NT2/D1 (cell line): ENCODE measurements around the gene TTC13.

Experiments used
- SUZ12 ChIP-seq: IDR thresholded peaks from 2 replicates; pipeline ENCODE4 v1.6.1; 2011; ENCODE audit not compliant: insufficient read length, insufficient read depth; ENCODE audit errors: extremely low read depth
- YY1 ChIP-seq: IDR thresholded peaks from 2 replicates; pipeline ENCODE4 v1.6.1; 2011; ENCODE audit not compliant: insufficient read length, insufficient read depth
- ZNF274 ChIP-seq: IDR thresholded peaks from 2 replicates; pipeline ENCODE4 v1.6.1; 2011; ENCODE audit warnings: mild to moderate bottlenecking, low read depth, low read length

DNA sequence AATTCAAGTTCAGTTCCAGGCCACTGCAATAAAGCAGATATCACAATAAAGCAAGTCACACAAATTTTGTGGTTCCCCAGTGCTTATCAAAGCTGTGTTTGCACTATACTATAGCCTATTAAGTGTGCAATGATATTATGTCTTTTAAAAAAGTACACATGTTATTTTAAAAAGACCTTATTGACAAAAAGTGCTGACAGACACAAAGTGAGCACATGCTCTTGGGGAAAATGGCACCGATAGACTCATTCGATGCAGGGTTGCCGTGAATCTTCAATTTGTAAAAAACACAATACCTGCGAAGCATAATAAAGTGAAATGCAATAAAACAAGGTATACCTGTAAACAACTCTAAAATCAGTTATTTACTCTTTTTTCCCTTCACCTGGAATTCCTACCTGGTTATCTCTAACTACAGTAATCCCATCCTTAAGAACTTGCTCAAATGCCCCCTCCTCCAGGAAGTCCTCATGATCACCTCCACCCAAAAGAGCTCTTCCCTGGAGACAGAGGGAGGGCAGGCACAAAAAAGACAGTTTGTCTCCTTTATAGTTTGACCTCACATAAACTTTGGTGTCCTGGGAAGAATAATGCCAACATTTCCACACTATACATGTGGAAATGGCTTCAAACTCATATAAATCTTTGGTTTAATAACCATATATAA, 100.6 kb downstream of the TTC13 start:
- TF ChIP-seq YY1 (no peak), ZNF274 (no peak), SUZ12 (no peak)
